ENCODE results near the gene GPA33.

GPA33 gene

GRCh38 chr1:167071286-167071685, 18.9 kb downstream of the GPA33 start:
- H4K20me1 ChIP-seq (ENCODE audit: insufficient read depth, low read length), result no peaks in the 10 kb centered on the region

DNA sequence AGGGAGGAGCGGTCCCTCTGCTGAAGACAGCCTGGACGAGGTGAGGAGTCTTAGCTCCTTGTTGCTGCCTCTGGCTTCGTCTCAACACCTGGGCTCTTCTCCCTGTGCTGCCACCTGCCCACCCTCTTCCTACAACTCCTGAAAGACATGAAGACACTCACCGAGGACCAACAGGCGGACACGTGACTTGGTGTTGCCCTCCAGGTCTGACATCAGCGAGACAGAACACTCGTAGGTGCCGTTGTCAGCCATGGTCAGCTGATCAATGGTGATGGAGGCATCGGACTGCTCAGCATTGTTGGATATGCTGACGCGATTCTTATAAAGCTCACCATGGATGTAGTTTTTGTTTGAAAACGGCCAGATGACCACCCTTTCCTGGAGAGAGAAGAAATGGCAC, 21.4 kb downstream of the GPA33 start:
- Histone ChIP-seq H2AFZ (ENCODE audit: low read length) (no peak overlapping the region), H3K4me3 (ENCODE audit: low read depth, low read length, poor library complexity, severe bottlenecking) (no peak overlapping the region), H3K36me3 (ENCODE audit: insufficient read depth, low read length) (no peaks in the 10 kb centered on the region), H3K27ac (ENCODE audit: low read depth, low read length, poor library complexity, severe bottlenecking) (no peak overlapping the region), H3F3A (ENCODE audit: insufficient read depth, low read length) (no peaks in the 10 kb centered on the region), H3K27me3 (ENCODE audit: insufficient read depth, low read length) (peaks cover 5% of the 10 kb centered on the region; the same call in 1 of the 2 replicates), H3K9me3 (ENCODE audit: low read length) (no peaks in the 10 kb centered on the region), H3K79me2 (ENCODE audit: insufficient read depth, low read length) (no peaks in the 10 kb centered on the region), H3K9me2 (ENCODE audit: low read depth, low read length) (no peaks in the 10 kb centered on the region), H3K4me2 (ENCODE audit: low read length) (no peak overlapping the region), H4K20me1 (ENCODE audit: insufficient read depth, low read length) (no peaks in the 10 kb centered on the region), H3K9ac (ENCODE audit: low read length) (no peak overlapping the region), H3K4me1 (ENCODE audit: insufficient read depth, low read length, severe bottlenecking) (peaks cover 5% of the 10 kb centered on the region)
- TF ChIP-seq, protein P1, sequence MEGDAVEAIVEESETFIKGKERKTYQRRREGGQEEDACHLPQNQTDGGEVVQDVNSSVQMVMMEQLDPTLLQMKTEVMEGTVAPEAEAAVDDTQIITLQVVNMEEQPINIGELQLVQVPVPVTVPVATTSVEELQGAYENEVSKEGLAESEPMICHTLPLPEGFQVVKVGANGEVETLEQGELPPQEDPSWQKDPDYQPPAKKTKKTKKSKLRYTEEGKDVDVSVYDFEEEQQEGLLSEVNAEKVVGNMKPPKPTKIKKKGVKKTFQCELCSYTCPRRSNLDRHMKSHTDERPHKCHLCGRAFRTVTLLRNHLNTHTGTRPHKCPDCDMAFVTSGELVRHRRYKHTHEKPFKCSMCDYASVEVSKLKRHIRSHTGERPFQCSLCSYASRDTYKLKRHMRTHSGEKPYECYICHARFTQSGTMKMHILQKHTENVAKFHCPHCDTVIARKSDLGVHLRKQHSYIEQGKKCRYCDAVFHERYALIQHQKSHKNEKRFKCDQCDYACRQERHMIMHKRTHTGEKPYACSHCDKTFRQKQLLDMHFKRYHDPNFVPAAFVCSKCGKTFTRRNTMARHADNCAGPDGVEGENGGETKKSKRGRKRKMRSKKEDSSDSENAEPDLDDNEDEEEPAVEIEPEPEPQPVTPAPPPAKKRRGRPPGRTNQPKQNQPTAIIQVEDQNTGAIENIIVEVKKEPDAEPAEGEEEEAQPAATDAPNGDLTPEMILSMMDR (IDR thresholded peaks at IDR 0.05; ENCODE audit: low read length), result no peak

More at GRCh38 chr1:167071286-167071685, 18.9 kb downstream of the GPA33 start:
- Histone ChIP-seq H2AFZ (ENCODE audit: low read length) (no peak overlapping the region), H3F3A (ENCODE audit: insufficient read depth, low read length) (no peaks in the 10 kb centered on the region), H3K4me3 (ENCODE audit: low read depth, low read length, poor library complexity, severe bottlenecking) (no peak overlapping the region), H3K9me2 (ENCODE audit: low read depth, low read length) (no peaks in the 10 kb centered on the region), H3K4me1 (ENCODE audit: insufficient read depth, low read length, severe bottlenecking) (peaks cover 5% of the 10 kb centered on the region), H3K79me2 (ENCODE audit: insufficient read depth, low read length) (no peaks in the 10 kb centered on the region), H3K9ac (ENCODE audit: low read length) (no peak overlapping the region), H3K36me3 (ENCODE audit: insufficient read depth, low read length) (no peaks in the 10 kb centered on the region), H3K27ac (ENCODE audit: low read depth, low read length, poor library complexity, severe bottlenecking) (no peak overlapping the region), H3K4me2 (ENCODE audit: low read length) (no peak overlapping the region), H3K27me3 (ENCODE audit: insufficient read depth, low read length) (no peaks in the 10 kb centered on the region; the same call in 1 of the 2 replicates), H3K9me3 (ENCODE audit: low read length) (no peaks in the 10 kb centered on the region)
- TF ChIP-seq, protein P1 (IDR thresholded peaks at IDR 0.05; ENCODE audit: low read length), result no peak
- TF ChIP-seq EZH2 (IDR thresholded peaks at IDR 0.05; ENCODE audit: borderline replicate concordance, low read length), result no peak

DNA sequence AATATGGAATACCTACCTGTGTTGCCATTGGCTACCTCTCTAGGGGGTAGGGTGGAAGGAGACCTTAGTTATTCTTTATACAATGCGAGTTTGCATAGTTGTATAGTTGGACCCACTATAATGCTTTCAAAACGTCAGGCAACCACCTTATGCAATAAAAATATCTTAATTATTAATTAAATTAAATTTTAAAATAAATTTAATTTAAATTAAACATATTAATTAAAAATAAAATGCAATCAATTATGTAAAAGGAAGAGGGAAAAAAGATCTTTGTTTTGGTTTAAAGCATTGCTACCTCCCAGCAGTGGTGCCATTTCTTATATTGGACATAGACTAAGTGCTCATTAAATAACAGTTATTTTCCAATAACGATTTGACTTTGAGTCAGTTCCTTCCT, 22.3 kb downstream of the GPA33 start:
- TF ChIP-seq EZH2 (IDR thresholded peaks at IDR 0.05; ENCODE audit: borderline replicate concordance, low read length), result no peak
- TF ChIP-seq, protein P1 (IDR thresholded peaks at IDR 0.05; ENCODE audit: low read length), result no peak
- no peak overlapping the region for H3K4me3 ChIP-seq (ENCODE audit: low read depth, low read length, poor library complexity, severe bottlenecking)
- H3K9ac ChIP-seq (ENCODE audit: low read length), result no peak overlapping the region
- no peaks in the 10 kb centered on the region for H4K20me1 ChIP-seq (ENCODE audit: insufficient read depth, low read length)
- H3K9me2 ChIP-seq (ENCODE audit: low read depth, low read length), result no peaks in the 10 kb centered on the region
- H3K9me3 ChIP-seq (ENCODE audit: low read length), result no peaks in the 10 kb centered on the region
- no peaks in the 10 kb centered on the region for H3K36me3 ChIP-seq (ENCODE audit: insufficient read depth, low read length)
- H3K4me2 ChIP-seq (ENCODE audit: low read length), result no peak overlapping the region
- H3K4me1 ChIP-seq (ENCODE audit: insufficient read depth, low read length, severe bottlenecking), result peaks cover 5% of the 10 kb centered on the region
- H3K27me3 ChIP-seq (ENCODE audit: insufficient read depth, low read length), result peaks cover 5% of the 10 kb centered on the region; the same call in 1 of the 2 replicates
- H3K79me2 ChIP-seq (ENCODE audit: insufficient read depth, low read length), result no peaks in the 10 kb centered on the region
- no peak overlapping the region for H3K27ac ChIP-seq (ENCODE audit: low read depth, low read length, poor library complexity, severe bottlenecking)
- no peaks in the 10 kb centered on the region for H3F3A ChIP-seq (ENCODE audit: insufficient read depth, low read length)
- no peak overlapping the region for H2AFZ ChIP-seq (ENCODE audit: low read length)
